22Rv1 (cell line): ENCODE results near the gene FOXP1.

Source experiments
- H3K27ac ChIP-seq: fragments of 450-650 bp; 2 replicates; pipeline ENCODE4 v1.5.1; 2017
- CTCF ChIP-seq: fragments of 450-650 bp; IDR thresholded peaks from 2 replicates; pipeline ENCODE4 v1.5.1; 2017; ENCODE audit warnings: mild to moderate bottlenecking
- ZFX ChIP-seq: fragments of 450-650 bp; IDR thresholded peaks from 2 replicates; pipeline ENCODE4 v1.6.1; 2017; ENCODE audit warnings: antibody characterized with exemption, borderline replicate concordance

The FOXP1 gene

GRCh38 chr3:71309342-71309741 is 274.2 kb downstream of the FOXP1 start:
- TF ChIP-seq ZFX: no peak
- no peak for TF ChIP-seq CTCF
- H3K27ac ChIP-seq: no peak overlapping the region

GRCh38 chr3:71308836-71309235 is 274.7 kb downstream of the FOXP1 start:
- no peak overlapping the region for H3K27ac ChIP-seq

GRCh38 chr3:71307991-71308697 is 275.4 kb downstream of the FOXP1 start:
- no peak overlapping the region for H3K27ac ChIP-seq
- TF ChIP-seq ZFX (no peak), CTCF (no peak)

More at GRCh38 chr3:71308836-71309235, 274.7 kb downstream of the FOXP1 start:
- TF ChIP-seq ZFX (no peak), CTCF (no peak)

GRCh38 chr3:71305231-71306206 is 278.0 kb downstream of the FOXP1 start:
- H3K27ac ChIP-seq: no peak overlapping the region
- TF ChIP-seq ZFX (no peak), CTCF (no peak)

GRCh38 chr3:71304684-71305083 is 278.8 kb downstream of the FOXP1 start:
- H3K27ac ChIP-seq: no peak overlapping the region
- TF ChIP-seq ZFX: no peak

GRCh38 chr3:71304247-71304646 is 279.3 kb downstream of the FOXP1 start:
- no peak for TF ChIP-seq ZFX
- no peak for TF ChIP-seq CTCF
- H3K27ac ChIP-seq: no peak overlapping the region

GRCh38 chr3:71303627-71304200 is 279.8 kb downstream of the FOXP1 start:
- no peak overlapping the region for H3K27ac ChIP-seq
- no peak for TF ChIP-seq ZFX
- no peak for TF ChIP-seq CTCF
